Erythroblast (primary cell): ENCODE data around the gene AVPR1A.

ENCODE experiments used
- GATA1 ChIP-seq: IDR thresholded peaks from 2 replicates; pipeline ENCODE4 v1.6.1; 2011; ENCODE audit warnings: low read depth, mild to moderate bottlenecking, control low read depth, low read length, moderate library complexity
- POLR2A ChIP-seq: IDR thresholded peaks from 2 replicates; pipeline ENCODE4 v1.6.1; 2011; ENCODE audit warnings: mild to moderate bottlenecking, low read length

GRCh38 chr12:63133981-63134380 lies 17.0 kb downstream of the AVPR1A start:
- TF ChIP-seq POLR2A (no peak), GATA1 (no peak)
